ENCODE results near the gene C14orf132.

- TF ChIP-seq CTCF (conservative IDR thresholded peaks at IDR 0.05; ENCODE audit: low read depth, low read length) (no peak), POLR2A (IDR thresholded peaks at IDR 0.05; ENCODE audit: low read depth, low read length) (no peak), BHLHE40 (IDR thresholded peaks at IDR 0.05; ENCODE audit: low read depth, low read length) (no peak), MAZ (IDR thresholded peaks at IDR 0.05; ENCODE audit: borderline replicate concordance, low read depth, low read length) (no peak), RAD21 (IDR thresholded peaks at IDR 0.05; ENCODE audit: low read length) (no peak), NFE2L2 (IDR thresholded peaks at IDR 0.05; ENCODE audit: low read depth, low read length) (no peak), MXI1 (IDR thresholded peaks at IDR 0.05; ENCODE audit: borderline replicate concordance, low read depth, low read length) (no peak), USF2 (IDR thresholded peaks at IDR 0.05; ENCODE audit: low read depth, low read length) (no peak), CEBPB (IDR thresholded peaks at IDR 0.05; ENCODE audit: low read depth, low read length) (no peak)
Measured at GRCh38 chr14:96029089-96029645, 10.0 kb upstream of the C14orf132 start.
